Measurements from ENCODE around the gene PTPMT1.
"Not testable (repeated sequence)": the region's sequence is repeated elsewhere in the genome, so short reads cannot be mapped to it uniquely, and the experiment has no call there.

The PTPMT1 gene

DNA sequence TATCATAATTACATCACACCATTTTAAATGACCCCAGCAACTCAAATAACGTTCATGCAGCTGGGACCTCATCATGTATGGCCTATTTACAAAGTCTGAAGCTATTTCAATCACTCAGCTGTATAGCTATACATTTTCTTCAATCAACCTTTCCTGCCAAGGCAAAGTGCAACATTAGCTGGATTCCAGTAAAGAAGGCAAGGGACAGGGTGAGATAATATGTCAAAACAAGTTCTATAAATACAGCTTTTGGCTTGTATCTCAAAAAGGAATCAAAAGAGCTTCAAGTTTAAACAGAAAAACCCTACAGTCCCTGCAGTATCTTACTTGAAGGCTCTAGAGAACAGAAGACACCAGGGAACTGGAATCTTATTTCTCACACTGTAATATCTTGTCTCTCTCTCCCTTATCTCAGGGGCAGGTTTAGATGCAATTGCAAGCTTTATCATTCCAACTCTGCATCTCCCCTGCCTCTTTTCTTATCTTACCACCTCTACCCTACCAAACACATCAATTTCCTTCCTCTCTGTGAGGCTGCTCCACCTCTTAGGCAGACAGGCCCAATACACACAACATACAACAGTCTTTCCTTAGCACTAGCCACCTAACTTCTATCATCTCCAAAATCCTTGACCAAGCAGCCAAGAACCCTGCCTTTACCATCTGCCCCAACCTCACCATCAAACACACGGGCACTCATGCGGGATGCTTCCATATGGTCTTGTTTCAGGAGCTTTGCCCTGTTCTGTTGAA lies 47.0 kb upstream of the PTPMT1 start:
- H3K4me2 ChIP-seq (ENCODE audit: low read length, poor library complexity, severe bottlenecking): no peak overlapping the region
- peak overlapping the region in 1 of 2 experiments; percentile 83 for H3K23ac ChIP-seq (ENCODE audit: low read length in 2 of 2)
- peak overlapping the region; percentile 62 to 78 for H3K18ac ChIP-seq (ENCODE audit: low read depth in 1 of 2, low read length in 2 of 2)
- no peak overlapping the region for H2BK5ac ChIP-seq (ENCODE audit: low read depth, low read length, poor library complexity, severe bottlenecking)
- H3K27me3 ChIP-seq (ENCODE audit: control insufficient read depth in 1 of 2, insufficient read depth in 1 of 2, low read length in 2 of 2): no peaks in the 10 kb centered on the region
- H3K4me3 ChIP-seq (ENCODE audit: insufficient read depth in 1 of 2, low read depth in 1 of 2, low read length in 2 of 2): no peak overlapping the region
- no peak overlapping the region for H2BK12ac ChIP-seq (ENCODE audit: low read length in 2 of 2)
- no peaks in the 10 kb centered on the region for H3K79me1 ChIP-seq (replicated peaks; ENCODE audit: low read length, poor library complexity, severe bottlenecking)
- no peak for DNase-seq
- no peaks in the 10 kb centered on the region for H3K9me3 ChIP-seq (ENCODE audit: control insufficient read depth, low read length)
- H2AK5ac ChIP-seq (ENCODE audit: low read length, severe bottlenecking): no peak overlapping the region
- H3K14ac ChIP-seq (ENCODE audit: low read length in 2 of 2): peak overlapping the region in 1 of 2 experiments; percentile 86
- H2AFZ ChIP-seq (ENCODE audit: low read depth, low read length): no peak overlapping the region
- WGBS: 69% methylated on average over 1 of the region's 3 CpGs
- peaks cover 9% of the 10 kb centered on the region for H3K4me1 ChIP-seq (ENCODE audit: control insufficient read depth, insufficient read depth, low read depth, low read length)
- no peak overlapping the region for H4K91ac ChIP-seq (ENCODE audit: low read length)
- no peak overlapping the region for H2BK15ac ChIP-seq (ENCODE audit: low read depth, poor library complexity, severe bottlenecking)
- no peak overlapping the region for H3K27ac ChIP-seq (ENCODE audit: low read length, poor library complexity, severe bottlenecking)
- H3K9ac ChIP-seq (ENCODE audit: low read length): no peak overlapping the region
- no peak overlapping the region for H4K8ac ChIP-seq (ENCODE audit: low read length)
- H3K4ac ChIP-seq (ENCODE audit: low read depth in 1 of 2, low read length in 2 of 2): peak overlapping the region in 1 of 2 experiments; percentile 37
- H3K36me3 ChIP-seq (ENCODE audit: control insufficient read depth in 1 of 2, insufficient read depth in 2 of 2, low read depth in 1 of 2, low read length in 2 of 2): peaks cover 7 to 9% of the 10 kb centered on the region in 2 experiments
- no peak overlapping the region for H2BK120ac ChIP-seq (ENCODE audit: low read depth, low read length)

DNA sequence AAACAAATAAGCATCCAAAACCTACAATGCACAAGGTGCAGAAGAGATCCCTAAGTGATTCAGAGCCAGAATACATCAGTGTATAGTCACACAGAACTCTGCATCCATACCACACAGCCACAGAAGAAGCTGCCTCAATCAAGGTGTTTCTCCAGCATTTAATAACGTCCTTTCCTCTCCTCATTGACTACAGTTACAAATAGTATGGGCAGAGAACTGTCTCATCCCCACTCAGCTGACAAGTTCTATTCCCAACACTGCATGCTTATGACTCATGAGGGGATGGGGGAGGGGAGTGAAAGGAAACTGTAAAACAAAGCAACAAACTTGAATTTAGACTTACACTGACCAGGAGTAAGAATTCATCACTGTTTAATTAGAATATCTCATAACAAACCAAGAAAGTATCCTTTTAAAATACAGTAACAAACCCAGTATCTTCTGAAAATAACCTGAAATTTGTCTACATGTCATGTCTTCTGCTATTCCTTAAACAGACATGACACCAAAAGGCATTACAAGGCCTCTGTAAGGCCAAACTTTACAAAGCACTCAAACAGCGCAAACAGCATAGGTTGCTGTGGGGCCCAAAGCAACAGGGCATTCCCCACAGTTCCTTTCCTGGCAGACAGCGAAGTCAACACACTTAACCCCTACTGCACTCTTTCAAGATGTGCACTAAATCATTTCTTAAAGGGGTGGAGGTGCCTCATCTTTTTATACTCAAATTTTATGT lies 41.7 kb upstream of the PTPMT1 start:
- Histone ChIP-seq H3K4ac (ENCODE audit: low read depth in 1 of 2, low read length in 2 of 2) (peak overlapping the region in 1 of 2 experiments; percentile 75), H3K4me1 (ENCODE audit: control insufficient read depth, insufficient read depth, low read depth, low read length) (peaks cover 16% of the 10 kb centered on the region), H3K4me3 (ENCODE audit: insufficient read depth in 1 of 2, low read depth in 1 of 2, low read length in 2 of 2) (peak overlapping the region in 1 of 2 experiments; percentile 73), H3K79me1 (replicated peaks; ENCODE audit: low read length, poor library complexity, severe bottlenecking) (no peaks in the 10 kb centered on the region), H3K27me3 (ENCODE audit: control insufficient read depth in 1 of 2, insufficient read depth in 1 of 2, low read length in 2 of 2) (no peaks in the 10 kb centered on the region), H4K8ac (ENCODE audit: low read length) (no peak overlapping the region), H2AFZ (ENCODE audit: low read depth, low read length) (no peak overlapping the region), H3K27ac (ENCODE audit: low read length, poor library complexity, severe bottlenecking) (peak overlapping the region; percentile 89), H3K36me3 (ENCODE audit: control insufficient read depth in 1 of 2, insufficient read depth in 2 of 2, low read depth in 1 of 2, low read length in 2 of 2) (peaks cover 12 to 13% of the 10 kb centered on the region in 2 experiments), H3K14ac (ENCODE audit: low read length in 2 of 2) (peak overlapping the region in 1 of 2 experiments; percentile 60), H3K9ac (ENCODE audit: low read length) (peak overlapping the region; percentile 86), H3K4me2 (ENCODE audit: low read length, poor library complexity, severe bottlenecking) (peak overlapping the region; percentile 74), H3K23ac (ENCODE audit: low read length in 2 of 2) (no peak overlapping the region), H2BK15ac (ENCODE audit: low read depth, poor library complexity, severe bottlenecking) (no peak overlapping the region), H2BK12ac (ENCODE audit: low read length in 2 of 2) (no peak overlapping the region), H3K18ac (ENCODE audit: low read depth in 1 of 2, low read length in 2 of 2) (peak overlapping the region in 1 of 2 experiments; percentile 67), H3K9me3 (ENCODE audit: control insufficient read depth, low read length) (no peaks in the 10 kb centered on the region), H2AK5ac (ENCODE audit: low read length, severe bottlenecking) (no peak overlapping the region), H2BK5ac (ENCODE audit: low read depth, low read length, poor library complexity, severe bottlenecking) (peak overlapping the region; percentile 35), H2BK120ac (ENCODE audit: low read depth, low read length) (no peak overlapping the region), H4K91ac (ENCODE audit: low read length) (no peak overlapping the region)
- peak; percentile 92 for DNase-seq
- 0% methylated on average over 2 of the region's 3 CpGs for WGBS

DNA sequence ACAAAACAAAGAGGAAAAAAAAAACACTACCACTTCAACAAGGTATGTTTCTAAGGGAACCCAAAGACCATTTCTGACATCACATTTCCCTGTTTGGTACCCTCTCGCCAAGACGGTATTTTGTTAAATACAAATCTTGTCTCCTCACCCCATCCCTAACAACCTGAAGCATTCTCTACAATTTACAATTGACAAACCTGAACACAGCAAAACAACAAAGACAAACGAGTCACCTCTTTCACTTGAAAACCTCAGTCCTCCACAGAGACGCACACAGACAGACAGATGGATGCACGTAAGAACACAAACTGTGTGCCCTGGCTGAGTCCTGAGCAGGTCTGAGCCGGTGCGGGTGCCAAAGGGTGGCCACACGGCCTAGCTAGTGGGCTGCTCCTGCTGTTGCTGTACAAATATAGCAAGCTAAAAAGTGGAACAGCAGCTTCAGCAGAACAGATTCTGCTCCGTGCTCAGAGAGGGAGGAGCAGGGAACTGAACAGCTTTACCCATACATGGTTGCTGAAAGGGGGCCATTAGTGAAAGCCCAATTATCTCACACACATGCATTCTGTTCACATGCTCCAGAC lies 41.0 kb upstream of the PTPMT1 start:
- peak overlapping the region; percentile 27 for H3K4me2 ChIP-seq (ENCODE audit: low read length, poor library complexity, severe bottlenecking)
- H4K91ac ChIP-seq (ENCODE audit: low read length): peak overlapping the region; percentile 30

DNA sequence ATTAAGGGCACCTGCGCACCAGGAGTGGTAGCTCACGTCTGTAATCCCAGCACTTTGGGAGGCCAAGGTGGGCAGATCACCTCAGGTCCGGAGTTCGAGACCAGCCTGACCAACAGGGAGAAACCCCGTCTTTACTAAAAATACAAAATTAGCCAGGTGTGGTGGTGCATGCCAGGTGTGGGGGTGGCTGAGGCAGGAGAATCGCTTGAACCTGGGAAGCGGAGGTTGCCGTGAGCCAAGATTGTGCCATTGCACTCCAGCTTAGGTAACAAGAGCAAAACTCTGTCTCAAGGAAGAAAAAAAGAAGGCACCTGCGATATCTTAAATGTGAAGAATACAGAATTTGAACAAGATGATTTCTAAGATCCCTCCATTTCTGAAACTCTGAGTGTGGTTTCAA lies 39.4 kb upstream of the PTPMT1 start:
- H3K27me3 ChIP-seq (ENCODE audit: control insufficient read depth in 1 of 2, insufficient read depth in 1 of 2, low read length in 2 of 2); H2BK15ac ChIP-seq (ENCODE audit: low read depth, poor library complexity, severe bottlenecking); H3K9me3 ChIP-seq (ENCODE audit: control insufficient read depth, low read length); H3K4me3 ChIP-seq (ENCODE audit: insufficient read depth in 1 of 2, low read depth in 1 of 2, low read length in 2 of 2); H4K8ac ChIP-seq (ENCODE audit: low read length); H3K18ac ChIP-seq (ENCODE audit: low read depth in 1 of 2, low read length in 2 of 2); DNase-seq; H2BK12ac ChIP-seq (ENCODE audit: low read length in 2 of 2); H3K23ac ChIP-seq (ENCODE audit: low read length in 2 of 2); H2AK5ac ChIP-seq (ENCODE audit: low read length, severe bottlenecking); H4K91ac ChIP-seq (ENCODE audit: low read length); H2BK120ac ChIP-seq (ENCODE audit: low read depth, low read length); H3K14ac ChIP-seq (ENCODE audit: low read length in 2 of 2); H2BK5ac ChIP-seq (ENCODE audit: low read depth, low read length, poor library complexity, severe bottlenecking); H2AFZ ChIP-seq (ENCODE audit: low read depth, low read length); H3K27ac ChIP-seq (ENCODE audit: low read length, poor library complexity, severe bottlenecking); H3K79me1 ChIP-seq (replicated peaks; ENCODE audit: low read length, poor library complexity, severe bottlenecking); H3K4ac ChIP-seq (ENCODE audit: low read depth in 1 of 2, low read length in 2 of 2); H3K9ac ChIP-seq (ENCODE audit: low read length); H3K4me2 ChIP-seq (ENCODE audit: low read length, poor library complexity, severe bottlenecking): not testable (repeated sequence)
- Histone ChIP-seq H3K36me3 (ENCODE audit: control insufficient read depth in 1 of 2, insufficient read depth in 2 of 2, low read depth in 1 of 2, low read length in 2 of 2) (peaks cover 6 to 20% of the 10 kb centered on the region in 2 experiments), H3K4me1 (ENCODE audit: control insufficient read depth, insufficient read depth, low read depth, low read length) (peaks cover 13% of the 10 kb centered on the region)
- 94% methylated on average over 8 of the region's 9 CpGs for WGBS

More for the DNA sequence above, 41.0 kb upstream of the PTPMT1 start:
- peak overlapping the region in 1 of 2 experiments; percentile 95 for H3K4ac ChIP-seq (ENCODE audit: low read depth in 1 of 2, low read length in 2 of 2)
- H2BK120ac ChIP-seq (ENCODE audit: low read depth, low read length): no peak overlapping the region
- peak overlapping the region in 1 of 2 experiments; percentile 97 for H2BK12ac ChIP-seq (ENCODE audit: low read length in 2 of 2)
- peak overlapping the region; percentile 25 to 92 for H3K23ac ChIP-seq (ENCODE audit: low read length in 2 of 2)
- no peak overlapping the region for H2AFZ ChIP-seq (ENCODE audit: low read depth, low read length)
- DNase-seq: peak; percentile 54
- H2AK5ac ChIP-seq (ENCODE audit: low read length, severe bottlenecking): peak overlapping the region; percentile 81
- peak overlapping the region in 1 of 2 experiments; percentile 99 for H3K14ac ChIP-seq (ENCODE audit: low read length in 2 of 2)
- no peak overlapping the region for H2BK5ac ChIP-seq (ENCODE audit: low read depth, low read length, poor library complexity, severe bottlenecking)
- no peak overlapping the region for H4K8ac ChIP-seq (ENCODE audit: low read length)
- peak overlapping the region in 1 of 2 experiments; percentile 73 for H3K4me3 ChIP-seq (ENCODE audit: insufficient read depth in 1 of 2, low read depth in 1 of 2, low read length in 2 of 2)
- H3K9ac ChIP-seq (ENCODE audit: low read length): peak overlapping the region; percentile 86
- no peaks in the 10 kb centered on the region for H3K79me1 ChIP-seq (replicated peaks; ENCODE audit: low read length, poor library complexity, severe bottlenecking)
- WGBS: 37% methylated on average over 9 of the region's 9 CpGs
- H3K27ac ChIP-seq (ENCODE audit: low read length, poor library complexity, severe bottlenecking): peak overlapping the region; percentile 89
- H3K4me1 ChIP-seq (ENCODE audit: control insufficient read depth, insufficient read depth, low read depth, low read length): peaks cover 15% of the 10 kb centered on the region
- H3K9me3 ChIP-seq (ENCODE audit: control insufficient read depth, low read length): no peaks in the 10 kb centered on the region
- H3K27me3 ChIP-seq (ENCODE audit: control insufficient read depth in 1 of 2, insufficient read depth in 1 of 2, low read length in 2 of 2): no peaks in the 10 kb centered on the region
- H3K36me3 ChIP-seq (ENCODE audit: control insufficient read depth in 1 of 2, insufficient read depth in 2 of 2, low read depth in 1 of 2, low read length in 2 of 2): peaks cover 10 to 11% of the 10 kb centered on the region in 2 experiments
- peak overlapping the region; percentile 40 to 98 for H3K18ac ChIP-seq (ENCODE audit: low read depth in 1 of 2, low read length in 2 of 2)
- no peak overlapping the region for H2BK15ac ChIP-seq (ENCODE audit: low read depth, poor library complexity, severe bottlenecking)
